Measurements from ENCODE around the gene CASP9.

The CASP9 gene

DNA sequence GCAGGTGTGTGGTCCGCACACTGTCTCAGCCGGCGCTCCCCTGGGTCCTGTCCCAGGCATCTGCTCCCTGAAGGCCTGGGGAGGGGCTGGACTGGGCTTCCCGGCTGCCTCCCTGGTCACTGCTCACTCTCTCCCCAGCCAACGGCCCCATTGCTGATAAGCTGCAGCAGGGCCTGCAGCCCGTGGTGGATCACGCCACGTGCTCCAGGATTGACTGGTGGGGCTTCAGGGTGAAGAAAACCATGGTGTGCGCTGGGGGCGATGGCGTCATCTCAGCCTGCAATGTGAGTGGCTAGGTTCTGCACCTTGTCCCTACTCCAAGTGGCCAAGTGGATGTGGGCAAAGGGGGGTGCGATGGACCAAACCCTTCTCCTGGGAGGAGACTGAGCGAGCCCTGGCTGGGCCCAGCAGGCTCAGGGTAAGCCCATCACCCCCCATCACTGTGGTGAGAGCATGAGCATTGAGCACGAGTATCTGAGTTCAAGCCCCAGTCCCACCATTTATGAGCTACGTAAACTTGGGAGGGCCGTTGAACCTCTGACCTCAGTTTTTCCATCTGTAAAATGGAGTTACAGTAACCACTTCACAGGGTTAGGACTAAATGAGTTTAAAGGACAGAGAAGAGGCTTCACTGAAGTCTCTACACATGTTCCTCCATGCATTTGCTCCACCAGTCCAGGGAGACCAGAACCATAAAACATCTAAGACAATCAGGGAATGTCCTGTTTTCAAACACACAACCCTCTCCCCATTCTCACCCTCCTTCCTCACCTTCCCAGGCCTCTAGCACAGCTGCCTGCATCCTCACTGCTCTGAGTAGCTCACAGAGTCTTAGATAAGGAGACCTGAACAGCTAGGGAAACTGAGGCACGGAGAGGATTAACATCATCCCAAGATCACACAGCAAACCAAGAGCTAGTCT, 79.3 kb downstream of the CASP9 start:
- no peak for DNase-seq

DNA sequence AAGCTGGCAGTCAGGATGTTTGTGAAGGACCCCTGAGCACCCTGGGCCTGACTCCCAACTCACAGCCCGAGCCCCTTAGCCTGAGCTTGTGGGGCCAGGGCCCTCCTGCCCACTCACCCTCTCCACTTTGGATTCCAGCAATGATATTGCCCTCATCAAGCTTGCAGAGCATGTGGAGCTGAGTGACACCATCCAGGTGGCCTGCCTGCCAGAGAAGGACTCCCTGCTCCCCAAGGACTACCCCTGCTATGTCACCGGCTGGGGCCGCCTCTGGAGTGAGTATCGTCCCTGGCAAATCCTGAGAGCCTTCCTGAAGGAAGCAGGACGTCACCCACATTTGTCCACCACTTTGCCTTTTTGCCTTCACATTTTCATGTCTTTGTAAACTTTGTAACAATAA, 80.7 kb downstream of the CASP9 start:
- no peak for DNase-seq

DNA sequence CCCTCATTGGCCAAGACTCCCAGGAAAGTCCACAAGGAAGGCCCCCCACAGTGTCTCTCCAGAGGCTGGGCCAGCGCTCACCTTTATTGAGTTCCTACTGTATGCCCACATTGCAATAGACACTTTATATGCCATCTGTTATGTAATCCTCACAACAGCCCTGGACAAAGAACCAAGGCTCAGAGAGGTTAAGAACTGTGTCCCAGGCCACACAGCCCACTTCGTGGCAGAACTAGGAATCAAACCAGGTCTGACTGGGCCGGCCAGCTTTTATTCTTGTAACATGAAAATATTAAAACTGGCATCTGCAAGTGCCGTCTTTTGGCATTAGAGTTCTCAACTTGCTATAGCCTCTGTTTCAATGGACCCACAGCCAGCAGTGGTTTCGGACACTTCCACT, 81.3 kb downstream of the CASP9 start:
- DNase-seq = no peak

DNA sequence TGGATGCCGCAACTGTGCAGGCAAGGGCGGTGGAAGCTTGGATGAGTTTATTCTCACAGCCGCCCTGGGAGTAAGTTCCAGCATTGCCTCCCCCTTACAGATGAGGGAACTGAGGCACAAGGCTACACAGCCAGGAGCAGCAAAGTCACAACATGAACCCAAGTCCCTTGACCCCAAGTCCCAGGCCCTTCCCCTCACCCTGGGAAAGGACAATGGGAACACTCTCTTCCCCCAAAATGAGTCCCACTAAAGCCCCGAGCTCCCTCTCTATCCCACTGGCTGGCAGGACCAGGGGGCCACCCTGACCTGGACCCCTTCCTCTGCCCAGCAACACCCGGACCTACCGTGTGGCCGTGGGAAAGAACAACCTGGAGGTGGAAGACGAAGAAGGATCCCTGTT, 81.9 kb downstream of the CASP9 start:
- no peak for DNase-seq
